Lung (tissue), 12 donors: Measurements from ENCODE around the gene NUDT4. TPM values are rescaled to one million over a fixed set of nuclear protein-coding genes. Genes with fewer than 3 reads are reported as not detected.

ENCODE experiments used
- ATAC-seq: fragments of 200-7000 bp; cut with Tn5 transposase; one replicate; pipeline ENCODE4 v1.9.1; 2020; ENCODE audit warnings: moderate number of reproducible peaks; ENCODE audit not compliant: insufficient read depth, low FRiP score
- DNase-seq, 3 donors: peaks; one replicate each; pipeline ENCODE4 v3.0.0-alpha.2; 2013 to 2017
- H3K27ac ChIP-seq, 2 donors: one replicate each; pipeline ENCODE4 v1.5.1; 2013; ENCODE audit warnings: mild to moderate bottlenecking in 2 of 2, moderate library complexity in 2 of 2, control low read depth in 1 of 2, inconsistent platforms in 1 of 2, low read depth in 1 of 2, low read length in 1 of 2
- H3K27me3 ChIP-seq, 3 donors: one replicate each; pipeline ENCODE4 v1.5.1; 2013; ENCODE audit warnings: low read length in 2 of 3; ENCODE audit not compliant: control insufficient read depth in 3 of 3, insufficient read depth in 3 of 3
- H3K36me3 ChIP-seq, 4 donors: one replicate each; pipeline ENCODE4 v1.5.1; 2013; ENCODE audit warnings: low read length in 4 of 4, mild to moderate bottlenecking in 1 of 4, moderate library complexity in 1 of 4; ENCODE audit not compliant: control insufficient read depth in 4 of 4, insufficient read depth in 4 of 4
- H3K4me1 ChIP-seq, 5 donors: one replicate each; pipeline ENCODE4 v1.5.1; 2013; ENCODE audit warnings: low read length in 5 of 5, mild to moderate bottlenecking in 2 of 5, moderate library complexity in 1 of 5; ENCODE audit not compliant: control insufficient read depth in 5 of 5, insufficient read depth in 5 of 5
- H3K4me3 ChIP-seq: one replicate; pipeline ENCODE4 v1.5.1; 2013; ENCODE audit warnings: mild to moderate bottlenecking, control low read depth, moderate library complexity
- H3K9ac ChIP-seq, 2 donors: one replicate each; pipeline ENCODE4 v1.5.1; 2013; ENCODE audit warnings: low read length in 2 of 2, control low read depth in 1 of 2; ENCODE audit not compliant: insufficient read depth in 1 of 2
- H3K9me3 ChIP-seq, 4 donors: one replicate each; pipeline ENCODE4 v1.5.1; 2013; ENCODE audit warnings: low read length in 3 of 4, mild to moderate bottlenecking in 1 of 4, moderate library complexity in 1 of 4; ENCODE audit not compliant: control insufficient read depth in 4 of 4, insufficient read depth in 3 of 4
- CTCF ChIP-seq: IDR thresholded peaks from 2 replicates; pipeline ENCODE4 v1.5.1; 2012; ENCODE audit warnings: mild to moderate bottlenecking; ENCODE audit errors: control extremely low read depth, extremely low read depth
- WGBS, 2 donors: extraction: QIAGEN DNeasy Blood & Tissue Kit; methylation state at CpG; one replicate each; pipeline ENCODE4 v1.1.7; 2013; 5-methylcytosine and 5-hydroxymethylcytosine counted together
- polyA plus RNA-seq, 2 donors: library from polyadenylated mRNA; stranded (reverse); fragments of 200-250 nt; gene quantifications; one replicate each; pipeline ENCODE4 v1.2.1, GENCODE V29; 2013
- total RNA-seq, 2 donors: library from RNA; depleted of rRNA in 1 of 2; stranded (reverse); fragments of >200 nt in 1 of 2; gene quantifications; one replicate each; pipeline ENCODE4 v1.2.1, GENCODE V29; 2014 to 2021
- donor health status: control.
- donor health status: control.
- donor health status: Bipolar disorder and iron deficiency.
- donor health status: healthy.
- donor health status: DM: yes; HTN: yes; CAD: no.

NUDT4 gene
- total and polyA plus RNA-seq, 4 donors: 20.8 to 102 (median 39.3) TPM

GRCh38 chr12:93368766-93369165 is 9.0 kb upstream of the NUDT4 start:
- Histone ChIP-seq H3K27me3 (no peaks in the 10 kb centered on the region), H3K9ac (no peak overlapping the region), H3K4me3 (no peak overlapping the region), H3K36me3 (no peaks in the 10 kb centered on the region), H3K27ac (no peak overlapping the region), H3K4me1 (peaks cover 0 to 5% (median 0%) of the 10 kb centered on the region in 5 donors), H3K9me3 (no peaks in the 10 kb centered on the region)
- ATAC-seq (no peak), DNase-seq (no peak)
- 98 to 99% methylated on average over 3 of the region's 3 CpGs for WGBS, 2 donors
- no peak for TF ChIP-seq CTCF

- no peak for TF ChIP-seq CTCF
- H3K36me3 ChIP-seq: no peaks in the 10 kb centered on the region
- H3K9ac ChIP-seq: no peak overlapping the region
- DNase-seq: no peak
- H3K27ac ChIP-seq: no peak overlapping the region
- H3K9me3 ChIP-seq: no peaks in the 10 kb centered on the region
- ATAC-seq: no peak
- H3K4me3 ChIP-seq: no peak overlapping the region
- peaks cover 0 to 2% (median 0%) of the 10 kb centered on the region in 5 donors for H3K4me1 ChIP-seq
- no peaks in the 10 kb centered on the region for H3K27me3 ChIP-seq
These were observed 8.2 kb upstream of the NUDT4 start for GRCh38 chr12:93369505-93369904.

- Histone ChIP-seq H3K9me3 (no peaks in the 10 kb centered on the region), H3K4me3 (no peak overlapping the region), H3K9ac (no peak overlapping the region), H3K4me1 (peaks cover 0 to 5% (median 0%) of the 10 kb centered on the region in 5 donors), H3K27ac (no peak overlapping the region), H3K27me3 (no peaks in the 10 kb centered on the region), H3K36me3 (no peaks in the 10 kb centered on the region)
- no peak for TF ChIP-seq CTCF
- DNase-seq (no peak), ATAC-seq (no peak)
- 97 to 99% methylated on average over 6 of the region's 6 CpGs for whole genome bisulfite sequencing, 2 donors
These were observed 6.8 kb upstream of the NUDT4 start for GRCh38 chr12:93370947-93371346.

- 87 to 95% methylated on average over 2 of the region's 2 CpGs for WGBS, 2 donors
- Histone ChIP-seq H3K4me3 (no peak overlapping the region), H3K36me3 (peaks cover 0 to 8% (median 0%) of the 10 kb centered on the region in 4 donors), H3K27ac (no peak overlapping the region), H3K27me3 (no peaks in the 10 kb centered on the region), H3K9ac (no peak overlapping the region), H3K9me3 (no peaks in the 10 kb centered on the region), H3K4me1 (peaks cover 3 to 11% (median 4%) of the 10 kb centered on the region in 5 donors)
- no peak for TF ChIP-seq CTCF
- no peak for DNase-seq
- no peak for ATAC-seq
These were observed 3.6 kb upstream of the NUDT4 start for GRCh38 chr12:93373961-93374656.
